GM19324 (cell line): ENCODE measurements around the gene EME2.
A peak's percentile ranks its signal among the peaks of the same experiment; 100 is the strongest.

Experiments used
- ATAC-seq: cut with Tn5 transposase; IDR thresholded peaks from one replicate; pipeline ENCODE4 v1.9.1; 2021; ENCODE audit warnings: mild to moderate bottlenecking, moderate library complexity; ENCODE audit not compliant: unreplicated experiment, low FRiP score

Gene EME2

DNA sequence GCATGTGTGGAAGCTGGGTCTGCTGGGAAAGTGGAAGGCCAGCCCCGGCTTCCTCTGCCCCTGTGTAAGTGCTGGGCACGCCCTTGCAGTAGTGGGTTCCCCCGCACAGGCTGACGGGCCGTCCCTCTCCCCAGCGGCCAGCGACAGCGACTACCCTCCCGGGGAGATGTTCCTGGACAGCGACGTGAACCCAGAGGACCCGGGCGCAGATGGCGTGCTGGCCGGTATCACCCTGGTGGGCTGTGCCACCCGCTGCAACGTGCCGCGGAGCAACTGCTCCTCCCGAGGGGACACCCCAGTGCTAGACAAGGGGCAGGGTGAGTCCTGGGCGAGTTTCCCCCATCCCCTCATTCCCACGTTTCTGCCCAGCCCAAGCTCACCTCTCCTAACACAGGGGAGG is 6.8 kb upstream of the EME2 start:
- ATAC-seq, result no peak

- no peak for ATAC-seq
Measured at GRCh38 chr16:1766231-1766630, 6.4 kb upstream of the EME2 start.

- ATAC-seq, result no peak
Measured at GRCh38 chr16:1766701-1767100, 5.9 kb upstream of the EME2 start.

GRCh38 chr16:1767116-1767994 is 5.3 kb upstream of the EME2 start:
- ATAC-seq, result no peak

- ATAC-seq, result no peak
Measured at GRCh38 chr16:1768061-1768766, 4.4 kb upstream of the EME2 start.

GRCh38 chr16:1768767-1769401 is 3.7 kb upstream of the EME2 start:
- no peak for ATAC-seq

- no peak for ATAC-seq
Measured at GRCh38 chr16:1769402-1770300, 3.0 kb upstream of the EME2 start.

DNA sequence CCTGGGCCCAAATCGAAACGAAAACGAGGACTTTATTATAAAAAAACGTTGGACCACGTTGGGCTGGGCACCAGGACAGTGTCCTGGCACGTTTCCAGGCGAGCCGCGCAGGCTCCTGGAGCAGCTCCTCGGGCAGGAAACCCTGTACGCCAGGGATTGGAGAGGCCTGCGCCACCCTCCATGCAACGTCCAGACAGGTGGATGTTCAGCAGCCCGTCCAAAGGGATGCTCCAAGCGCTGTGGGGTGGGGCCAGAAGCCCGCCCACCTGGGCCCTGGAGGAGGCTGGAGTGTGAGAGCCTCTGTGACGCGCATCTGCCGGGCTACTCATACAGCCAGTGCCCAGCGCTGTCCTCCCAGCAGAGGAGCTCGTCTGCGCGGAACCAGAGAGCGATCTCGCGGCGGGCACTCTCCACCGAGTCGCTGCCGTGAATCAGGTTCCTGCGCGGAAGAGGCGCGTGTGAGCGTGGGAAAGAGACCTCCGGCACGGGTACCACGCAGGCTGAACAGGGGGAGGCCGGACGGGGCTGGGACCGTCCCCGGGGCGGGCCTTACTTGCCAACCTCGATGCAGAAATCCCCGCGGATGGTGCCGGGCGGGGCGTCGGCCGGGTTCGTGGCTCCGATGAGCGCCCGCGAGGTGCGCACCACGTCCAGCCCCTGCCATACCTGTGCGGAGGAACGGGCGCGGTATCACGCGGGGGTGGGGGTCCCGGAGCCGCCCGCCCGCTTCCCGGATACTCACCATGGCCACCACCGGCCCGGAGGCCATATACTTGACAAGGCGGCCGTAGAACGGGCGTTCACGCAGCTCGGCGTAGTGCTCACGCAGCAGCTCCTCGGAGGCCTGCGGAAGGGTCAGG is 2.1 kb upstream of the EME2 start:
- ATAC-seq, result no peak

DNA sequence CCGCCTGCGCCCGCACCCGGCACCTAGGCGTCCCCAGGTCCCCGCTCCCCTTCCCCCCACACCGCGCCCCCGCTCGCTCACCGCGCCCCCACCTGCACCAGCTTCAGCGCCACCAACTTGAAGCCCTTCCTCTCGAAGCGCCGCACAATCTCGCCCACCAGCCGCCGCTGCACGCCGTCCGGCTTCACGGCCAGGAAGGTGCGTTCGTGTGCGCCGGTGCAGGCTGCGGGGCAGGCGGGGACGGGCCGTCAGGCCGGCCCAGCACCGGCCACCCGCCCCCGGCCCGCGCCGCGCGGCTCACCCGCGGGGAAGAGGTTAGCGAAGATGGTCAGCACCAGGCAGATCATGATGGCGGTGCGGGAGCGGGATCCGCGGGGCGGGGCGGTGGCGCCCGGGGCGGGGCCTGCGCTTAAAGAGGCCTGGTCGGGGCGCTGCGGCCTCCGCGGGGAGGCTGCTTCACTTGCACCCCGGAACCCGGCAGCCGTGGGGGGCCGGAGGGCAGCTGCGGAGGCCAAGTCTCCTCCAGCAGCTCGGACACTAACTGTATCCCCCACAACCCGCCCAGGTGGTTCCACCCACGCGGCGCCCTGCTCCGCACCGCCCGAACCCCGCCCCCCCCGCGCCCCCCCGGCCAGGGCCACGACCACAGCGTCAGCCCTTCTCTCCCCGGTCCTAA is 1.3 kb upstream of the EME2 start, which contains the start of gene NME3:
NME3 (minus strand) TSS at position 356 of the 676 bp plus-strand sequence; CDS start at position 347, 9 bp downstream.
- ATAC-seq, result no peak

- no peak for ATAC-seq
Measured at GRCh38 chr16:1771864-1772361, 697 bp upstream of the EME2 start.

- ATAC-seq, result peak; percentile 58
Measured at GRCh38 chr16:1772908-1773702, 495 bp downstream of the EME2 start, which contains the start of gene MRPS34. TSS of gene MRPS34 (minus strand) at chr16:1773134. CDS start at chr16:1773119, 15 bp downstream.

- no peak for ATAC-seq
Measured at GRCh38 chr16:1773703-1774447, 1.3 kb downstream of the EME2 start.

- ATAC-seq, result no peak
Measured at GRCh38 chr16:1774448-1774780, 1.8 kb downstream of the EME2 start.

DNA sequence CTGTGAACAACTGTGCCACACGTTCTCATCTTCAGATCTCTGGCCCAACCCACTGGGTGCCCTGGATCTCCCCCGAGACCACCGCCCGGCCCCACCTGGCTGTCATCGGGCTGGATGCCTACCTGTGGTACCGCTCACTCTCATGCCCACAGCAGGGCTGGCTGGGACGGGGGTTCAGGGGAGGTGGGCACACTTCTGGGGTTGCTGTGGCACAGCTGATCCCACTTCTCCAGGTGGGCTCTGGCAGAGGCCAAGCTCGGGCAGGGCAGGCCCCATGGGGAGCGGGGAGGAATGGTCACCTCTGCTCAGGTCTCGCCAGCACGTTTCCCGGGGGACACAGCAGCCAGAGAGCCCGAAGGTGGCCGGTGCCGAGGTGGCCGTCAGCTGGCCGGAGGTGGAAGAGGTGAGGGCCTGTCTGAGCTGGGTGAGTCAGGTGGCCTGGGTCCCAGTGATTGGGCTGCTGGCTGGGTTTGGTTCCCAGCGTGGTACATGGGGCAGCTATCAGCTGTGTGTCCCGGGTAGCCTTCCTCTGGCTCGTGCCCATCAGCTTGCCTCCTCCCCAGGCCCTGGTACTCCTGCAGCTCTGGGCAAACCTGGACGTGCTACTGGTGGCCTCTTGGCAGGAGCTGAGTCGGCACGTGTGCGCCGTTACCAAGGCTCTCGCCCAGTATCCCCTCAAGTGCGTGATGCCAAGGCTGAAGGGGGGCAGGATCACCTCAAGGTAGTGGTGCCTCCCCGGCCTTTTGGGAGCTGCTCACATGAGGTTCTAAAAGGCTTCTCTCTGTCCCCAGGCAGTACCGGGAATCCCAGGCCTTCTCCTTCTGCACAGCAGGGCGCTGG is 2.6 kb downstream of the EME2 start:
- no peak for ATAC-seq

DNA sequence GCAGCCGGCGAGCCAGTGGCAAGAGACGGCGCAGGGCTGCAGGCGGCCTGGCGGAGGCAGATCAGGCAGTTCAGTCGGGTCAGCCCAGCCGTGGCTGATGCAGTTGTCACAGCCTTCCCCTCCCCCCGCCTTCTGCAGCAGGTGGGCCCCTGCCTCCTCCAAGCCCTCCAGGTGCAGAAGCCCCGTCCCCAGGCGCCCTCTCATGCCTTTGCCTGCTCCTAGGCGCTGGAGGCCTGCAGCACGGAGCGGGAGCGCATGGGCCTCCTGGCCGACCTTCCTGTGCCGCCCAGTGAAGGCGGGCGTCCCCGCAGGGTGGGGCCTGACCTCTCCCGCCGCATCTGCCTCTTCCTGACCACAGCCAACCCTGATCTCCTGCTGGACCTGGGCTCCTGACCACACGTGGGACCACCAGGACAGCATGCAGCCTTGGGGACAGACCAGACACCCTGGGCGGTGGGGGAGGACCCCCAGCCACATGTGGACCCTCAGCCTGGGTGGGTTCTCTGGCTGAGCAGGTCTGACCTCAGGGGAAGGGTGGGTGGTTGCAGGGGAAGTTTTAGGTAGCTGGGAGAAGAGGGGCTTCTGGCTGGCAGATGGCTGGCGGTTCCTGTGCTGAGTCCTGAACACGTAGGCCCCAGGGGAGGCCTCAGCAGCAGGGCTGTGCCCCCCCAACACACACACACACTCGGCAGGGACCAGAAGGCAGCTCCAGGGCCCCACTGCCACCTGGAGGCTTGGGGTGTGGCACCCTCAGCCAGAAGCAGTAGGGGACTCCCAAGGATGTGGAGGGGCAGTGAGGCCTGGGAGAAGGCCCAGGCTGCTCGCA is 3.4 kb downstream of the EME2 start:
- ATAC-seq, result no peak

GRCh38 chr16:1776672-1776955 is 4.0 kb downstream of the EME2 start:
- ATAC-seq, result no peak
